KBM-7 (cell line): ENCODE measurements around the gene MOSPD3.
A peak's percentile ranks its signal among the peaks of the same experiment; 100 is the strongest.

ENCODE experiments used
- DNase-seq: peaks from one replicate; pipeline ENCODE4 v3.0.0-alpha.2; 2015
- in situ Hi-C: fragments of 300-500 bp; cut with MboI; formaldehyde crosslinking; loops from 2 replicates; pipeline ENCODE4 v1.14.3; 2020; ENCODE audit warnings: low sequenced_read_pairs, low pct_unique_long_range_greater_than_20kb, mixed read lengths

Gene MOSPD3

GRCh38 chr7:100574362-100575205 is 37.8 kb upstream of the MOSPD3 start:
- in situ Hi-C loops = no loop called here
- no peak for DNase-seq

DNA sequence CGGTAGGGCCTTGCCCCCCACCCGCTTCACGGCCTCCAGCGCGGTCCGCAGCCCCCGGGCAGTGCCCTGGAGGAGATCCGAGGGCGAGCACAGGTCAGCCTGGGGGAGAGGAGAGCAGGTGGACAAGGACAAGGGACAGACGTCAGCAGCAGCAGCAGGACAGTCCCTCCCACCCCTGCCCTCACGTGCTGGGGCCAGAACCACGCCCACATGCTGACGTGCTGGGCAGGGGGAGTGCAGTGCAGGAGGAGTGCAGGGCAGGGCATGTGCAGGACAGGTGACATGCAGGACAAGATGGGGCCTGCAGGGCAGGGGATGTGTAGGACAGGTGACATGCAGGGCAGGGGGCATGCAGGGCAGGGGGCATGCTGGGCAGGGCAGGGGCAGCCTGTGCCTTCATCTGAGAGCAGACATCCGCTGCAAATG is 37.1 kb upstream of the MOSPD3 start:
- DNase-seq = no peak
- in situ Hi-C loops = no loop called here

DNA sequence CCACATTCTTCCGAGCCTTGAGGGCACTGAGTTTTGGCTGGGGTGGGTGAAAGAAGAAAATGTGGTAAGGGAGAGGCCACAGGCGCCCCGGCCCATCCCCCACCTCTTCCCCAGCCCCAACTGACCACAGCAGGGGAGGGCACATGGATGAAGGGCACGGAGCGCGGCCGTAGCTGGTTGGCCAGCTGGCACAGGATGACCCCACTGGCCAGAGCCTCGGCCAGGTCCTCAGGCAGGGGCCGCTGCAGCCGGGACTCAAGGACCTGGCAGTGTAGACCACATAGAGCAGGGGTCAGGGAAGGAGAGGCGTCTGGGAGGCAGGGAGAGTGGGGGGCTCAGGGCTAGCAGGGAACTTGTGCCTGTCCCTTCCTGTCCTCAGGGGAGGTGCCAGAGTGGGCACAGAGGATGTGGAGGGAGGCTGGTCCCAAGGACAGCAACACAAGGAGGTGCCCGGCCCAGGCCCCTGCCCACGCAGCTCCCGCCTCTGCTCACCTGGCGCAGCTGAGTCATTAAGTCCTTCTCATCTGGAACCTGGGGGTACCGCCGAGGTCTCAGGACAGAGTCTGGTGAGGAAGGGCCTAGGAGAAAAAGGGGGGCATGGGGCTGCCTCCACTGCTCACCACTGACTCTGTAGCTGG is 36.5 kb upstream of the MOSPD3 start:
- in situ Hi-C loops = no loop called here
- no peak for DNase-seq

DNA sequence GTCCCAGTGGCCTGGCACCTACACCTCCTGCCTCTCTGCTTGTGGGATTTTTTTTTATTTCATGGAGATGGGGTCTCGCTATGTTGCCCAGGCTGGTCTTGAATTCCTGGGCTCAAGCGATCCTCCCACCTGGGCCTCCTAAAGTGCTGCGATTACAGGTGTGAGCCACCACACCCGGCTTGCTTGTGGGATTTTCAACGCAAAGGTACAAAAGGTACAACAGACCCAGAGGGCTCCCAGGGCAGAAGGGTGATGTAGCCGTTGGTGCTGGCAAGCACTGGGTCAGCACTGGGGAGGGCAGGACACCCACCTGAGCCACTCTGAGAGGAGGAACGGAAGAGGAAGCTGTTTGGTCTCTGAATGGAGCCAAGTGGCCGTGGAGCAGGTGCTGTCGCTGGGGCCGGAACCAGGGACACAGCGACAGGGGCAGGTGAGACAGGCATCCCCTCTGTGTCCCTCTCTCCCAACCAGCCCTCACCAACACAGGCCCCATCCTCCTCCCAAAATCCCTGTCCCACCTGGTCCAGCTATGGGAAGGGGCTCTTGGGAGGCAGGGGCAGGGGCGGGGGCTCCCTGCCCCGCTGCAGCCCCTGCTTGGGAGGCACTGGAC is 35.9 kb upstream of the MOSPD3 start:
- in situ Hi-C loops = no loop called here
- no peak for DNase-seq

DNA sequence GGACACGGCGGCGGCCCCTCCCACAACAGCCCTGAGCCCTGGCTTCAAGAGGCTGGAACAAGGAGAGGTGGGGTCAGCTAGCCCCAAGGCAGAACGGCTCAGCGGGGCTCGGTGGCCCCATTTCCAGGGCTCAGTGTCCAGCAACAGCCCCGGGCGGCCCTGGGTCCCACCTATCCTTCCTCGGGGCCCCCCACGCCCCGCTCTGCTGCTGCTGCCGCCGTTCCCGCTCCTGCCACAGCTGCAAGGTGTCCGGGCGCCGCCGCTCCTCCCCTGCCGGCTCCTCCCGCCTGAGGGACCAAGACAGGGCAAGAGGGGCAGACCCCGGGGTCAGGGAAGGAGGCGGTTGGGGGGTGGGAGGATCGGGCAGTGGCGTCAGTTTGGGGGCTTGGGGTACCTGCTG is 35.2 kb upstream of the MOSPD3 start:
- DNase-seq = no peak
- in situ Hi-C loops = no loop called here

DNA sequence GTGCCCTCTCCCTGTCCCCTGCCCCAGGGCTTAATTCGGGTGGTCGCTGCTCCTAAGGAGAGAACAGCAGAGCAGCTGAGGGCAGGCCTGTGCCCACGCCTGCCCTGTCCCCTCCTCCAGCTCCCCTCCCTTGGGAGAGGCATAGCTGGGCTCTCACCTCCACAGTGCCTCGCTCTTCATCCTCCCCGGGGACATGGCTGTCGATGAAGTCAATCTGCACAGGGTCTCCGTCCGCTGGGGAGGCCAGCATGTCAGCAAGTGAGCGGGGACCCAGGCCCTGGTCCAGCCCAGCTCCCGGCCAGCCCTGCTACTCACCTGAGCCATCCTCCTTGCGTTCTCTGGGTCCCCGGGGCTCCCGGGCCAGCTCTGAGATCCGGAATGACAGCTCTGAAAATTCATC is 34.8 kb upstream of the MOSPD3 start:
- DNase-seq = no peak
- in situ Hi-C loops = no loop called here

GRCh38 chr7:100578246-100579183 is 33.8 kb upstream of the MOSPD3 start:
- no peak for DNase-seq
- in situ Hi-C loops = no loop called here

DNA sequence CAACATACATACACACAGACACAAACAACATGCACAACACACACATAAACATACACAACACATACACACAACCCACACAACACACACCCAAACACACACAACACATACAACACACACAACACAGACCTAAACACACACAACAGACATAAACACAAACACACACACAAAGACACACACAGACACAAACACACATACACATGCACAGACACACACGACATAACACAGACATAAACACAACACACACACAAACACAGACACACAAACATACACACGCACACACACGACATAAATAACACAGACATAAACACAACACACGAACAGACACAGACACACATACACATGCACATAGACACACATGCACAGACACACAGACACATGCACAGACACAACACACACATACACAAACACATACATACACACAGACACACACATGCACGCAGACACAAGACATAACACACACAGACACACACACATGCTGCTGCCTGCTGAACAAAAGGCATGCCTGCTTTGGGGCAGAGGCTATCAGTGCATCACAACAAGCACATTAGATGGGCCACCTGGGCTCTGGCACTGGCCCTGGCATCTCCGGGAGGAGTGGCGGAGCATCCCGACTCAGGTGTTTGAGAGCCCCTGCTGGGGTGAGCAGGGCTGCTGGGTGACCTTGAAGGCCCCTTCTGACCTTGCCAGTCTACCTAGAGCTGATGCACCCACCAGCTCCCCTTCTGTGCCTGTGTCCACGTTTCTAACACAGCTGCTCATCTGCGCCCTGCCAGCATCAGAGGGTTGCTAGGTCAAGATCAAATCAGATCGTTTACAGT is 31.7 kb upstream of the MOSPD3 start:
- no peak for DNase-seq
- in situ Hi-C loops = no loop called here

- DNase-seq = no peak
- in situ Hi-C loops = no loop called here
Measured at GRCh38 chr7:100582041-100582579, 30.2 kb upstream of the MOSPD3 start.

GRCh38 chr7:100582650-100583049 is 29.7 kb upstream of the MOSPD3 start:
- in situ Hi-C loops = no loop called here
- DNase-seq = no peak

GRCh38 chr7:100583132-100584053 is 28.9 kb upstream of the MOSPD3 start:
- in situ Hi-C loops = no loop called here
- peak; percentile 97 for DNase-seq

GRCh38 chr7:100584054-100584682 is 28.2 kb upstream of the MOSPD3 start:
- in situ Hi-C loops = no loop called here
- DNase-seq = peak; percentile 56

- no peak for DNase-seq
- in situ Hi-C loops = no loop called here
Measured at GRCh38 chr7:100584683-100585510, 27.4 kb upstream of the MOSPD3 start.

DNA sequence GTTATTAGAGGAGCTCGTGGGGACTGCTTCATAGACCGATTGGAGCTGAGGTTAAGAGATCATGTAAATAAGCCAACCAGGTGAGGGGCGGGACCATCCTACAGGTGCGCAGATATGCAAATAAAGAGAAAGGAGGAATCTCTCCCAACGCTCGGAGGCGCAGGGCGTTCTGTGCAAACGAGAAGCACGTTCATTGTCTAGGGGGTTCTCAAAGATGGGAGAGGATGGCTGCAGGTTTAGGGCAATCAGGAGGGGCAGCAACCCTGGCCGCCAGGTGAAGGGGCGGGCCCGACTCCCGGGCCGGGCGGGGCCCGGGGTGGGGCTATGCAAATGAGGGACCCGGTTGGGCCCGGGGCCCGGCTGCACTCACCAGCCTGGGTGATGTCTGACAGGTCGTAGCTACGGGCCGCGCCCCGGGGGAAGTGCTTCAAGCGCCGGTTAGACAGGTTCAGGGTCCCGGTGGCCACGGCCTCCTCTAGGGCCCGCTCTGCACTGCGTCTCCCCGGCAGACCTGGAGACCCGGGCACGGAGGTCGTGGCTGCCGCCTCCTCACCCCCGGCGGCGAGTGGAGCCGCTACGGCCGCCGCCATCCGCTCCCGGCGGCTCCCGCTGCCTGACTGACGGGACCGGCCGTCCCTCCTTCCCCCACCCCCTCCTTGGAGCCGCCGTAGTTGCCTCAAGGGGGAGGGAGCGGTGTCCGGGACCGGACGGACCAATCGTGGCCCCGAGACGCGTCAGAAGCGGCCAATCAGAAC is 26.7 kb upstream of the MOSPD3 start, which contains the start of gene LRCH4:
Gene LRCH4 (minus strand): TSS at position 619 of the 755 bp plus-strand sequence. CDS start 29 bp downstream, at position 590.
- in situ Hi-C loops = no loop called here
- no peak for DNase-seq
